HL-60 (cell line): ENCODE measurements around the gene RCAN1.

Experiments used
- CTCF ChIP-seq: IDR thresholded peaks from one replicate; pipeline ENCODE4 v1.5.1; 2011; ENCODE audit warnings: low read length, control low read depth, inconsistent platforms; ENCODE audit not compliant: insufficient read depth
- GABPA ChIP-seq: IDR thresholded peaks from 2 replicates; pipeline ENCODE4 v1.6.1; 2012; ENCODE audit warnings: low read depth
- POLR2AphosphoS5 ChIP-seq: IDR thresholded peaks from 2 replicates; pipeline ENCODE4 v1.6.1; 2012; ENCODE audit warnings: low read depth
- REST ChIP-seq: IDR thresholded peaks from 2 replicates; pipeline ENCODE4 v1.6.1; 2012; ENCODE audit warnings: low read depth; ENCODE audit not compliant: insufficient replicate concordance

- TF ChIP-seq POLR2AphosphoS5 (no peak), CTCF (no peak), GABPA (no peak), REST (no peak)
These were observed 538 bp upstream of the RCAN1 start for GRCh38 chr21:34615487-34615814.
